Measurements from ENCODE around the gene RLN3. TPM values are rescaled to one million over a fixed set of nuclear protein-coding genes. Genes with fewer than 3 reads are reported as not detected.

RLN3 gene
- total RNA-seq, 1 experiment from 2014 or later, result not detected

DNA sequence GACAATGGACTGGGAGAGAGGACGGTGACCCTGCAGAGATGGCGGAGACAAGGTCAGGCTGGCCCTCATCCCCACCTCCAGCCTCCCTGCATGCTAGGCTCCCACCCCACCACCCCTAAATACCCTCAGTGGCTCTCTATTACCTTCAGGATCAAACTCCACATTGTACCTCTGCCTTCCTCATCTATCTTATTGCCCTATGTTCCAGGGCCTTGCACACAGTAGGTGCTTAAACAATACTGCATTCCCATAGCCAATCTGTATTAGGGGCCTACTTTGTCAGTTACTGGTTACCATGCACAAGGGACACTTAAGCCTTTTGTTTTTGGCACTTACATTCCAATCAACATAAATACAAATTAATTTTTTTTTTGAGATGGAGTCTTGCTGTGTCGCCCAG is 27.4 kb downstream of the RLN3 start:
- ATAC-seq (no peak), DNase-seq (no peak)
- Histone ChIP-seq H3K4me2 (ENCODE audit: low read length) (no peak overlapping the region), H3K4me1 (ENCODE audit: insufficient read depth, low read length) (peaks cover 8% of the 10 kb centered on the region), H3K27ac (ENCODE audit: low read length) (no peak overlapping the region), H3K4me3 (ENCODE audit: low read length) (no peak overlapping the region), H3K27me3 (ENCODE audit: low read length) (no peaks in the 10 kb centered on the region), H4K20me1 (ENCODE audit: low read length) (no peaks in the 10 kb centered on the region), H3K36me3 (ENCODE audit: low read depth, low read length) (no peaks in the 10 kb centered on the region), H2AFZ (ENCODE audit: low read length) (no peak overlapping the region), H3K9me3 (ENCODE audit: low read length) (no peaks in the 10 kb centered on the region), H3F3A (ENCODE audit: low read length, unreplicated experiment) (no peaks in the 10 kb centered on the region), H3K9ac (ENCODE audit: low read length) (no peak overlapping the region), H3K79me2 (ENCODE audit: low read length) (no peaks in the 10 kb centered on the region), H3K9me2 (replicated peaks; ENCODE audit: low read length) (no peaks in the 10 kb centered on the region)
- intact Hi-C loops (cut with micrococcal nuclease), result no loop called here
- ChIA-PET POLR2A (ENCODE audit: unreplicated experiment) (no interaction called here), CTCF (interaction anchor here (0.6 kb wide), 1 partner anchor 475 kb away, joined by 5 read pairs; no protein-coding TSS in a partner anchor)
- BruUV-seq (replicated peaks), result no TSS peak
- TF ChIP-seq EZH2 (IDR thresholded peaks at IDR 0.05; ENCODE audit: low read length, unreplicated experiment) (no peak), EZH2phosphoT487 (IDR thresholded peaks at IDR 0.05; ENCODE audit: borderline replicate concordance, low read length) (no peak)
- TF ChIP-seq, protein P1, sequence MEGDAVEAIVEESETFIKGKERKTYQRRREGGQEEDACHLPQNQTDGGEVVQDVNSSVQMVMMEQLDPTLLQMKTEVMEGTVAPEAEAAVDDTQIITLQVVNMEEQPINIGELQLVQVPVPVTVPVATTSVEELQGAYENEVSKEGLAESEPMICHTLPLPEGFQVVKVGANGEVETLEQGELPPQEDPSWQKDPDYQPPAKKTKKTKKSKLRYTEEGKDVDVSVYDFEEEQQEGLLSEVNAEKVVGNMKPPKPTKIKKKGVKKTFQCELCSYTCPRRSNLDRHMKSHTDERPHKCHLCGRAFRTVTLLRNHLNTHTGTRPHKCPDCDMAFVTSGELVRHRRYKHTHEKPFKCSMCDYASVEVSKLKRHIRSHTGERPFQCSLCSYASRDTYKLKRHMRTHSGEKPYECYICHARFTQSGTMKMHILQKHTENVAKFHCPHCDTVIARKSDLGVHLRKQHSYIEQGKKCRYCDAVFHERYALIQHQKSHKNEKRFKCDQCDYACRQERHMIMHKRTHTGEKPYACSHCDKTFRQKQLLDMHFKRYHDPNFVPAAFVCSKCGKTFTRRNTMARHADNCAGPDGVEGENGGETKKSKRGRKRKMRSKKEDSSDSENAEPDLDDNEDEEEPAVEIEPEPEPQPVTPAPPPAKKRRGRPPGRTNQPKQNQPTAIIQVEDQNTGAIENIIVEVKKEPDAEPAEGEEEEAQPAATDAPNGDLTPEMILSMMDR (conservative IDR thresholded peaks at IDR 0.05; ENCODE audit: low read depth, low read length), result no peak

DNA sequence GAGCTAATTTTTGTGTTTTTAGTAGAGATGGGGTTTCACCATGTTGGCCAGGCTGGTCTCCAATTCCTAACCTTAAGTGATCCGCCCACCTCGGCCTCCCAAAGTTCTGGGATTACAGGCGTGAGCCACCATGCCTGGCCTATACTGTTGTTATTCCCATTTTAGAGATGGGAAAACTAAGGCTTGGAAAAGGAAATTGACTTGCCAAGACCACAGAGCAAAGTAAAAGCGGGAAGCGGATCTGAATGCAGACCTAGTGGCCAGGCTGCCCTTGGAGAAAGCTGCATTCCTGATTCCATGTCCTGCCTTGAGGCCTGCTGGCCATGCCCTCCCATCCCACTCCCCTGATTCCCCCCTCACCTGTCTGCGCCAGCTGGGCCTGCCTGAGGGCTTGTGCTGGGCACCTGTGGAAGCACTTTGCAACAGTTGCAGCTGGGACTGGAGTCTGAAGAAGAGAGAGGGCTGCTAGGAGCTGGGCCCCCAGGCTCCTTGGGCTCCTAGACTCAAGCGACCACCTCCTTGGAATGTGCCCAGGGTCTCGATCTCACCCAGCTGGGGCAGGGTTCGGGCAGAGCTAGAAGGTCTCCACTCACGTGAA is 28.2 kb downstream of the RLN3 start:
- no peaks in the 10 kb centered on the region for H3K9me3 ChIP-seq (ENCODE audit: low read length)
- intact Hi-C loops (cut with micrococcal nuclease), result no loop called here
- H3K4me3 ChIP-seq (ENCODE audit: low read length), result no peak overlapping the region
- BruUV-seq (replicated peaks), result no TSS peak
- no peaks in the 10 kb centered on the region for H3K36me3 ChIP-seq (ENCODE audit: low read depth, low read length)
- ChIA-PET POLR2A (ENCODE audit: unreplicated experiment) (no interaction called here), CTCF (interaction anchor here (0.6 kb wide), 1 partner anchor 476 kb away, joined by 5 read pairs; no protein-coding TSS in a partner anchor)
- H2AFZ ChIP-seq (ENCODE audit: low read length), result no peak overlapping the region
- no peak overlapping the region for H3K9ac ChIP-seq (ENCODE audit: low read length)
- TF ChIP-seq, protein P1 (conservative IDR thresholded peaks at IDR 0.05; ENCODE audit: low read depth, low read length), result no peak
- TF ChIP-seq EZH2phosphoT487 (IDR thresholded peaks at IDR 0.05; ENCODE audit: borderline replicate concordance, low read length) (no peak), EZH2 (IDR thresholded peaks at IDR 0.05; ENCODE audit: low read length, unreplicated experiment) (no peak)
- DNase-seq (no peak), ATAC-seq (no peak)
- H3K4me2 ChIP-seq (ENCODE audit: low read length), result no peak overlapping the region
- no peaks in the 10 kb centered on the region for H3F3A ChIP-seq (ENCODE audit: low read length, unreplicated experiment)
- H4K20me1 ChIP-seq (ENCODE audit: low read length), result no peaks in the 10 kb centered on the region
- H3K9me2 ChIP-seq (replicated peaks; ENCODE audit: low read length), result no peaks in the 10 kb centered on the region
- H3K4me1 ChIP-seq (ENCODE audit: insufficient read depth, low read length), result peaks cover 8% of the 10 kb centered on the region
- H3K27ac ChIP-seq (ENCODE audit: low read length), result no peak overlapping the region
- no peaks in the 10 kb centered on the region for H3K27me3 ChIP-seq (ENCODE audit: low read length)
- no peaks in the 10 kb centered on the region for H3K79me2 ChIP-seq (ENCODE audit: low read length)

DNA sequence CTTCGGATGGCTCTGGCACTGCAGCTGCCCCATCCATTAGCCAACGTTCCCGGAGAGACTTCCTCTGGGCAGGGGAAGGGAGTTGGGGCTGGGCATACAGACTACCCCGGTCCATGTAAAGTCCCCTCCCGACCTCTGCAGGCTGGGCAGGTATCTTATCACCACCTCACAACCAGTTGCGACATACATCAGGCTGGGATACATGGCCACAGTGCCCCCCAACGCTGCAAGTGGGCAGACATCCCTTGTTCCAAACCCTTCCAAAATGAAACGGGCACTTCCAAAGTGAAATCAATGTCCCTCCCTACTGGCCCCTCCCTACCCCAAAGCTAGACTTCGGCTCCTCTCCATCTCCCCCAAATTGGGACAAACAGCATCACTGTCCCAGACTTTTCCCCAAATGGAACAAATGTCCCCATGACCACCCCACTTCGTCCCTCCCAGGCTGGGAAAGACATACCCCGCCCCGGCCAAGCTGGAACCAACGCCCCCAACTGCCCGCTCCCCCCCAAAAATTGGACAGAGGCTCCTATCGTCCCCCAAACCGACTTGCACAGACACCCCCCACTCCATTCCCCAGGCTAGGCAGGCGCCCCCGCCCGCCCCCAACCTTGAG is 28.9 kb downstream of the RLN3 start:
- Histone ChIP-seq H3K4me2 (ENCODE audit: low read length) (peak overlapping the region; percentile 89), H3K9ac (ENCODE audit: low read length) (no peak overlapping the region), H3K4me3 (ENCODE audit: low read length) (peak overlapping the region; percentile 59; the same call in 1 of the 2 replicates), H3K79me2 (ENCODE audit: low read length) (no peaks in the 10 kb centered on the region), H3K27ac (ENCODE audit: low read length) (no peak overlapping the region), H3K9me3 (ENCODE audit: low read length) (no peaks in the 10 kb centered on the region), H3K9me2 (replicated peaks; ENCODE audit: low read length) (no peaks in the 10 kb centered on the region), H2AFZ (ENCODE audit: low read length) (peak overlapping the region; percentile 65), H3K4me1 (ENCODE audit: insufficient read depth, low read length) (peaks cover 15% of the 10 kb centered on the region), H3F3A (ENCODE audit: low read length, unreplicated experiment) (no peaks in the 10 kb centered on the region), H3K27me3 (ENCODE audit: low read length) (no peaks in the 10 kb centered on the region), H3K36me3 (ENCODE audit: low read depth, low read length) (no peaks in the 10 kb centered on the region), H4K20me1 (ENCODE audit: low read length) (no peaks in the 10 kb centered on the region)
- DNase-seq (no peak), ATAC-seq (no peak)
- ChIA-PET CTCF (interaction anchor here (1.0 kb wide), 1 partner anchor 80 kb away, joined by 4 read pairs; the partner anchor contains the start of gene ASF1B), POLR2A (ENCODE audit: unreplicated experiment) (no interaction called here)
- TF ChIP-seq EZH2phosphoT487 (IDR thresholded peaks at IDR 0.05; ENCODE audit: borderline replicate concordance, low read length) (no peak), EZH2 (IDR thresholded peaks at IDR 0.05; ENCODE audit: low read length, unreplicated experiment) (no peak)
- TF ChIP-seq, protein P1 (conservative IDR thresholded peaks at IDR 0.05; ENCODE audit: low read depth, low read length), result no peak
- no TSS peak for BruUV-seq (replicated peaks)
- intact Hi-C loops (cut with micrococcal nuclease), result no loop called here

Data from PC-3 (cell line).